HG03565 (cell line): ENCODE results near the gene TMEM54.

Experiments used
- ATAC-seq: cut with Tn5 transposase; IDR thresholded peaks from one replicate; pipeline ENCODE4 v1.9.1; 2021; ENCODE audit warnings: mild to moderate bottlenecking, moderate library complexity; ENCODE audit not compliant: unreplicated experiment

The TMEM54 gene

GRCh38 chr1:32881871-32882850, 19.0 kb downstream of the TMEM54 start:
- ATAC-seq: no peak

GRCh38 chr1:32881291-32881690, 19.9 kb downstream of the TMEM54 start:
- no peak for ATAC-seq

- no peak for ATAC-seq
Observed at GRCh38 chr1:32878637-32879041, 22.6 kb downstream of the TMEM54 start.

GRCh38 chr1:32878183-32878582, 23.0 kb downstream of the TMEM54 start:
- no peak for ATAC-seq

GRCh38 chr1:32877211-32878110, 23.7 kb downstream of the TMEM54 start:
- ATAC-seq: no peak

GRCh38 chr1:32876341-32877210, 24.6 kb downstream of the TMEM54 start:
- ATAC-seq: no peak

- ATAC-seq: no peak
Observed at GRCh38 chr1:32874860-32875752, 26.1 kb downstream of the TMEM54 start.

GRCh38 chr1:32873484-32873883, 27.7 kb downstream of the TMEM54 start:
- ATAC-seq: no peak

GRCh38 chr1:32872192-32872460, 29.1 kb downstream of the TMEM54 start:
- no peak for ATAC-seq

GRCh38 chr1:32871364-32872191, 29.6 kb downstream of the TMEM54 start:
- ATAC-seq: no peak

GRCh38 chr1:32870615-32871363, 30.4 kb downstream of the TMEM54 start, which contains the start of gene FNDC5:
Gene FNDC5, minus strand, starts transcription at chr1:32870912.
- ATAC-seq: no peak

GRCh38 chr1:32869923-32870614, 31.1 kb downstream of the TMEM54 start:
- ATAC-seq: no peak

- ATAC-seq: no peak
Observed at GRCh38 chr1:32868806-32869455, 32.3 kb downstream of the TMEM54 start.

- no peak for ATAC-seq
Observed at GRCh38 chr1:32868085-32868484, 33.1 kb downstream of the TMEM54 start.

- no peak for ATAC-seq
Observed at GRCh38 chr1:32867671-32868070, 33.5 kb downstream of the TMEM54 start.

- ATAC-seq: no peak
Observed at GRCh38 chr1:32867151-32867550, 34.0 kb downstream of the TMEM54 start.
